Measurements from ENCODE around the gene FAM120AOS.

The FAM120AOS gene

GRCh38 chr9:93467462-93467861, 14.1 kb upstream of the FAM120AOS start:
- no peak for DNase-seq (ENCODE audit: low read depth in 2 of 2)

GRCh38 chr9:93467062-93467416, 13.7 kb upstream of the FAM120AOS start:
- DNase-seq (ENCODE audit: low read depth in 2 of 2) = no peak

- DNase-seq (ENCODE audit: low read depth in 2 of 2) = no peak
Observed at GRCh38 chr9:93466416-93467061, 13.2 kb upstream of the FAM120AOS start.

GRCh38 chr9:93465855-93466254, 12.5 kb upstream of the FAM120AOS start:
- no peak for DNase-seq (ENCODE audit: low read depth in 2 of 2)

- DNase-seq (ENCODE audit: low read depth in 2 of 2) = no peak
Observed at GRCh38 chr9:93464876-93465275, 11.5 kb upstream of the FAM120AOS start.

- DNase-seq (ENCODE audit: low read depth in 2 of 2) = no peak
Observed at GRCh38 chr9:93464395-93464794, 11.0 kb upstream of the FAM120AOS start.

- DNase-seq (ENCODE audit: low read depth in 2 of 2) = no peak
Observed at GRCh38 chr9:93463638-93464248, 10.4 kb upstream of the FAM120AOS start.

GRCh38 chr9:93461821-93462220, 8.4 kb upstream of the FAM120AOS start:
- no peak for DNase-seq (ENCODE audit: low read depth in 2 of 2)

- DNase-seq (ENCODE audit: low read depth in 2 of 2) = no peak
Observed at GRCh38 chr9:93461414-93461743, 8.0 kb upstream of the FAM120AOS start.

- no peak for DNase-seq (ENCODE audit: low read depth in 2 of 2)
Observed at GRCh38 chr9:93460689-93461413, 7.5 kb upstream of the FAM120AOS start.

- DNase-seq (ENCODE audit: low read depth in 2 of 2) = no peak
Observed at GRCh38 chr9:93459432-93459847, 6.1 kb upstream of the FAM120AOS start.

GRCh38 chr9:93458712-93459111, 5.3 kb upstream of the FAM120AOS start:
- DNase-seq (ENCODE audit: low read depth in 2 of 2) = no peak

GRCh38 chr9:93457006-93457405, 3.6 kb upstream of the FAM120AOS start:
- no peak for DNase-seq (ENCODE audit: low read depth in 2 of 2)

- no peak for DNase-seq (ENCODE audit: low read depth in 2 of 2)
Observed at GRCh38 chr9:93456504-93456903, 3.1 kb upstream of the FAM120AOS start.

- DNase-seq (ENCODE audit: low read depth in 2 of 2) = no peak
Observed at GRCh38 chr9:93456022-93456421, 2.6 kb upstream of the FAM120AOS start.

GRCh38 chr9:93452710-93453046, 703 bp downstream of the FAM120AOS start:
- DNase-seq (ENCODE audit: low read depth in 2 of 2) = no peak

GRCh38 chr9:93451849-93452709, 1.3 kb downstream of the FAM120AOS start:
- DNase-seq (ENCODE audit: low read depth in 2 of 2) = no peak

GRCh38 chr9:93450945-93451815, 2.2 kb downstream of the FAM120AOS start, which contains the start of gene FAM120A:
FAM120A (plus strand) TSS chr9:93451685; CDS start chr9:93451916, 231 bp downstream.
- peak; percentile 50 to 53 for DNase-seq (ENCODE audit: low read depth in 2 of 2)

- DNase-seq (ENCODE audit: low read depth in 2 of 2) = no peak
Observed at GRCh38 chr9:93447655-93448054, 5.7 kb downstream of the FAM120AOS start.

- no peak for DNase-seq (ENCODE audit: low read depth in 2 of 2)
Observed at GRCh38 chr9:93446073-93446472, 7.3 kb downstream of the FAM120AOS start.

GRCh38 chr9:93440896-93441580, 12.3 kb downstream of the FAM120AOS start:
- DNase-seq (ENCODE audit: low read depth in 2 of 2) = no peak
